Heart right ventricle (tissue), 16 donors: Measurements from ENCODE around the gene COG5. TPM values are rescaled to one million over a fixed set of nuclear protein-coding genes. Genes with fewer than 3 reads are reported as not detected.

ENCODE experiments used
- ATAC-seq, 8 donors: fragments of 200-7000 bp; cut with Tn5 transposase; one replicate each; pipeline ENCODE4 v1.9.1; 2020; ENCODE audit warnings: mild to moderate bottlenecking in 8 of 8, moderate library complexity in 8 of 8, moderate number of reproducible peaks in 1 of 8
- DNase-seq, 2 donors: peaks; one replicate each; pipeline ENCODE4 v3.0.0-alpha.2; 2020
- H3K27ac ChIP-seq, 10 donors: fragments of 200-600 bp; sonication (generic) in 2 of 10; one replicate each; pipeline versions ENCODE4 v1.5.0 to v1.8.0; 2020 to 2022; ENCODE audit warnings: mild to moderate bottlenecking in 3 of 10
- H3K27me3 ChIP-seq, 7 donors: fragments of 200-600 bp; one replicate each; pipeline ENCODE4 v1.8.0; 2021 to 2022; ENCODE audit warnings: mild to moderate bottlenecking in 2 of 7
- H3K36me3 ChIP-seq, 9 donors: fragments of 200-600 bp; sonication (generic) in 1 of 9; one replicate each; pipeline versions ENCODE4 v1.5.0 to v1.8.0; 2020 to 2022; ENCODE audit warnings: mild to moderate bottlenecking in 2 of 9
- H3K4me1 ChIP-seq, 9 donors: fragments of 200-600 bp; sonication (generic) in 1 of 9; one replicate each; pipeline versions ENCODE4 v1.5.0 to v1.8.0; 2020 to 2022; ENCODE audit warnings: mild to moderate bottlenecking in 4 of 9
- H3K4me3 ChIP-seq, 10 donors: fragments of 200-600 bp; sonication (generic) in 2 of 10; one replicate each; pipeline versions ENCODE4 v1.5.0 to v1.8.0; 2020 to 2022; ENCODE audit warnings: mild to moderate bottlenecking in 7 of 10, moderate library complexity in 2 of 10
- H3K9me3 ChIP-seq, 11 donors: fragments of 200-600 bp in 10 of 11; sonication (generic) in 2 of 11; one replicate each; pipeline versions ENCODE4 v1.5.0 to v1.8.0; 2013 to 2022; ENCODE audit warnings: mild to moderate bottlenecking in 2 of 11, control low read depth in 1 of 11, moderate library complexity in 1 of 11
- CTCF ChIP-seq, 9 donors: fragments of 200-600 bp; sonication (generic) in 2 of 9; IDR thresholded peaks; one replicate each; pipeline versions ENCODE4 v1.5.0 to v1.8.0; 2021 to 2022; ENCODE audit warnings: antibody characterized with exemption in 9 of 9, mild to moderate bottlenecking in 5 of 9, moderate library complexity in 1 of 9
- WGBS, 2 donors: extraction: QIAGEN DNeasy Blood & Tissue Kit; methylation state at CpG; one replicate each; pipeline ENCODE4 v1.1.7; 2013; ENCODE audit warnings: inconsistent platforms in 1 of 2; 5-methylcytosine and 5-hydroxymethylcytosine counted together
- intact Hi-C, 10 donors: fragments of 100-400 bp; cut with DNase I; formaldehyde crosslinking; loops; one replicate each; pipeline versions ENCODE4 v1.11.1 to v1.14.2; 2022
- polyA plus RNA-seq, 2 donors: library from polyadenylated mRNA; stranded (reverse); fragments of 200-250 nt; gene quantifications; one replicate each; pipeline ENCODE4 v1.2.3, GENCODE V29; 2013
- total RNA-seq, 10 donors: library from RNA; stranded (reverse); fragmentation: NEBNext Ultra II Directional in 3 of 10; extraction: Animal tissue kit (Norgen Biotek cat#: 25700) in 3 of 10; gene quantifications; one replicate each; pipeline versions ENCODE4 v1.2.1 to v1.2.4, GENCODE V29; 2021 to 2023
- donor health status: Arrhythmogenic right ventricular cardiomyopathy.
- donor health status: ischemic (EF 13 %, LVEDD 7.1; RV severe dilation, severe dysfunction).
- donor health status: healthy with polysubstance abuse.
- donor health status: DM: no; HTN: yes; CAD: no.
- donor health status: DM: no; HTN: no; CAD: no.
- donor health status: ischemic (EF 25% LVEDD 6.9; RV normal size, moderate dysfunction).
- donor health status: ischemic (EF 25% LVEDD 5.7; RV mildly dilated, moderate dysfunction).
- donor health status: healthy.
- donor health status: DM: yes; HTN: yes; CAD: no.
- donor health status: Ischemic cardiomyopathy.
- donor health status: ischemic (EF 35%, LVEDD 5.7; RV mildly dilated, moderate dysfunction).
- donor health status: nonischemic (EF 11% LVEDD 7.7; RV severe dilation, severe dysfunction).
- donor health status: DM: yes; HTN: yes; CAD: no.
- donor health status: PGD.
- donor health status: ischemic (EF 29% LVEDD 5.4; RV normal size, mild dysfunction).
- donor health status: nonischemic (EF 23%, LVEDD 6.1; RV moderate dilation, normal function).

Gene COG5
- total and polyA plus RNA-seq, 12 donors = 8.4 to 65.8 (median 52.2) TPM

GRCh38 chr7:107404740-107405537, 158.8 kb downstream of the COG5 start:
- Histone ChIP-seq H3K9me3 (no peaks in the 10 kb centered on the region), H3K4me3 (no peak overlapping the region), H3K27me3 (no peaks in the 10 kb centered on the region), H3K36me3 (peaks cover 0 to 25% (median 0%) of the 10 kb centered on the region in 9 donors), H3K27ac (no peak overlapping the region), H3K4me1 (peaks cover 0 to 9% (median 0%) of the 10 kb centered on the region in 9 donors)
- 62 to 67% methylated on average over 4 of the region's 4 CpGs for WGBS, 2 donors
- no peak for DNase-seq
- ATAC-seq = no peak
- no peak for TF ChIP-seq CTCF (IDR thresholded peaks at IDR 0.05)
- intact Hi-C loops = no loop called here

GRCh38 chr7:107398161-107398560, 165.6 kb downstream of the COG5 start:
- intact Hi-C loops = no loop called here
- Histone ChIP-seq H3K36me3 (no peaks in the 10 kb centered on the region), H3K9me3 (no peaks in the 10 kb centered on the region), H3K27ac (no peak overlapping the region), H3K4me3 (no peak overlapping the region), H3K4me1 (peaks cover 0 to 4% (median 0%) of the 10 kb centered on the region in 9 donors), H3K27me3 (no peaks in the 10 kb centered on the region)
- 93% methylated on average over 9 of the region's 9 CpGs for WGBS, 2 donors
- ATAC-seq = no peak
- no peak for DNase-seq
- TF ChIP-seq CTCF (IDR thresholded peaks at IDR 0.05) = no peak

- no peak for DNase-seq
- Histone ChIP-seq H3K36me3 (no peaks in the 10 kb centered on the region), H3K9me3 (no peaks in the 10 kb centered on the region), H3K4me1 (peaks cover 0 to 4% (median 0%) of the 10 kb centered on the region in 9 donors), H3K4me3 (no peak overlapping the region), H3K27ac (no peak overlapping the region), H3K27me3 (no peaks in the 10 kb centered on the region)
- no peak for TF ChIP-seq CTCF (IDR thresholded peaks at IDR 0.05)
- WGBS, 2 donors = 55 to 67% methylated on average over 2 of the region's 2 CpGs
- intact Hi-C loops = no loop called here
- peak in 5 of 8 donors; percentile 30 to 66 (median 35) for ATAC-seq
Observed at GRCh38 chr7:107396990-107397389, 166.7 kb downstream of the COG5 start.

GRCh38 chr7:107396081-107396480, 167.6 kb downstream of the COG5 start:
- H3K9me3 ChIP-seq = no peaks in the 10 kb centered on the region
- DNase-seq (no peak), ATAC-seq (no peak)
- H3K27me3 ChIP-seq = no peaks in the 10 kb centered on the region
- no peak overlapping the region for H3K4me3 ChIP-seq
- intact Hi-C loops = no loop called here
- TF ChIP-seq CTCF (IDR thresholded peaks at IDR 0.05) = no peak
- peaks cover 0 to 4% (median 0%) of the 10 kb centered on the region in 9 donors for H3K4me1 ChIP-seq
- WGBS, 2 donors = 94 to 97% methylated on average over 1 of the region's 1 CpG
- H3K36me3 ChIP-seq = no peaks in the 10 kb centered on the region
- H3K27ac ChIP-seq = no peak overlapping the region
